Measurements from ENCODE around the gene MKNK1. TPM values are rescaled to one million over a fixed set of nuclear protein-coding genes. Genes with fewer than 3 reads are reported as not detected.
"Not testable (repeated sequence)": the region's sequence is repeated elsewhere in the genome, so short reads cannot be mapped to it uniquely, and the experiment has no call there.

Gene MKNK1
- 8.9 and 15.5 TPM in 2 replicates for total RNA-seq (2014; rRNA removed; shearing (Covaris generic))
- polyA plus RNA-seq (2016; fragmentation: Nextera tagmentation; extraction: Ambion mirVana) = 10.0 and 16.1 TPM in 2 replicates

DNA sequence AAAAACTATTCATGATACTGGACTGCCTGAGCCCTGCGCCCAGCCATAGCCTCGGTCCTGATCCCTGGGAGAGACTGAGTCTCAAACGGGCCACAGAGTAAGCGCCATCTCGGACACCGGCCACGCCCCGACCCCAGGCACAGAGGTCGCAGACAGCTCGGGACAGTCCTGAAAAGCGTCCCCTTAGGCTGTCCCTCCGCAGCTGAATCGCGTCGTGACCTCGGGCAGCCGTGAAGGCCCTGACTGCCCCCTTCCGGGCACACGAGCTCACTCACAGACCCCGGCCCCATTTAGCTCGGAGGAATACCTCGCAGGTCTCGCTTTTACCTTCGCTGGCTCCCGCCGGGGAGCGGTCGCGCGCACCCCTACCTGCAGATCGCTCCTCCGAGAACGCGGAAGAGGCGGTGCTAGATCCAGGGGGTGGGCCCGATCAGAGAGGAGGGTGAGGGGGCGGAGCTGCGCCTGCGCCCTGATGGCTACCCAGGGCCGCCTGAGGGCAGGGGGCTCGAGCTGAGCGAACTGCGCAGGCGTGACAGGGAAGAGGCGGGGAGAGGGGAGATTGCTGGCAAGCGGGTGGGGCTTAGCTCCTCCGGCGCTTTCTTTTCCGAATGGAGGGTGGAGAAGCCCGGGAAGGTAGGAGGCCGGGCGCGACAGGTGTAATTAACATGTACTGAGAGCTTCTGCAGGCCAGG, at the start of gene MKNK1:
TSS of gene MKNK1 (minus strand) at position 411 of the 692 bp plus-strand sequence. CDS start 20,941 bp downstream, outside the sequence.
- in situ Hi-C loops (cut with MboI) = no loop called here
- 1 to 2% methylated on average over 46 to 53 of the region's 53 CpGs for WGBS, 2 experiments (ENCODE audit: low coverage in 1 of 2, low lambda C conversion rate in 2 of 2, missing lambda C conversion rate in 2 of 2)
- Histone ChIP-seq H2AFZ (peak within 1 kb of the TSS; percentile 96), H4K20me1 (ENCODE audit: insufficient read depth) (no peaks in the 10 kb centered on the region), H3F3A (ENCODE audit: insufficient read depth) (no peaks in the 10 kb centered on the region; the same call in none of the 2 replicates), H3K9me2 (ENCODE audit: insufficient read depth) (no peaks in the 10 kb centered on the region), H3K4me2 (ENCODE audit: unreplicated experiment) (peak within 1 kb of the TSS; percentile 91), H3K79me2 (ENCODE audit: insufficient read depth) (peaks cover 11% of the 10 kb centered on the region; the same call in 1 of the 2 replicates), H3K9ac (peak within 1 kb of the TSS; percentile 80), H3K9me3 (ENCODE audit: low read depth) (no peaks in the 10 kb centered on the region), H3K36me3 (ENCODE audit: low read depth) (no peaks in the 10 kb centered on the region), H3K27ac (no peak within 1 kb of the TSS), H3K27me3 (replicated peaks; ENCODE audit: insufficient read depth) (no peaks in the 10 kb centered on the region), H3K4me3 (peak within 1 kb of the TSS; percentile 92), H3K4me1 (ENCODE audit: insufficient read depth) (0 out of 2 replicates have a peak, but pooled peaks cover 3% of the 10 kb centered on the region)
- TF ChIP-seq EZH2phosphoT487 (IDR thresholded peaks at IDR 0.05; ENCODE audit: insufficient read depth, low read depth) (no peak), EZH2 (IDR thresholded peaks at IDR 0.05; ENCODE audit: insufficient read depth, poor library complexity, severe bottlenecking) (no peak)
- peak; percentile 93 for DNase-seq

DNA sequence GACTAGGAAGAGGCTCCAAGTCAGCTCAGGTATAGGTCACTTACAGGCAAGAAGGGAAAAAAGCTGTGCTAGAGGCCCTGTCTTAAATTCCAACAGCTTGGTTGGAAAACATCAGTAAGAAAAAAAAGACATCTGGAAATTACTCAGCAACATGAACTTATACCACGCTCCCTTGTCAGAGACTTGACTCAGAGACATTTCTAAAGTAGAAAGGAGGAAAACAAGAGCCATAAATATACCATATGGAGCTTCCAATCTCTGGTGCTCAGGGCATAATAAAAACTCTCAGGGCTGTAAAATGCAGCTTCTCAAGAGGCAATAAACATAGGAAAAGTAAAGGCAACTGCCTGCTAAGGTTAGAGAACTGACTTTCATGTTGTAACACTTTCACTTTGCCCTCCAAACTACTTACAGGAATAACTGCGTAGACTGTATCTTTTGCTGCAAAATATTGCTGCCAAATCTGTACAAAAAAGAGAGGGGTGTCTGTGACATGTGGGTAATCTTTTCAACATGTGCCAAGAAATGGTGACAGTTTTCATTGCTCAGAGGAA, 49.4 kb upstream of the MKNK1 start:
- Histone ChIP-seq H3K4me2 (ENCODE audit: unreplicated experiment) (peak overlapping the region; percentile 79), H3K4me3 (peak overlapping the region; percentile 53), H2AFZ (peak overlapping the region; percentile 57), H3K9me3 (ENCODE audit: low read depth) (peaks cover 3% of the 10 kb centered on the region), H3K36me3 (ENCODE audit: low read depth) (peaks cover 29% of the 10 kb centered on the region), H3K9ac (peak overlapping the region; percentile 41), H3K4me1 (ENCODE audit: insufficient read depth) (0 out of 2 replicates have a peak, but pooled peaks cover 8% of the 10 kb centered on the region), H3F3A (ENCODE audit: insufficient read depth) (peaks cover 7% of the 10 kb centered on the region), H3K9me2 (ENCODE audit: insufficient read depth) (no peaks in the 10 kb centered on the region), H3K27me3 (replicated peaks; ENCODE audit: insufficient read depth) (no peaks in the 10 kb centered on the region), H3K27ac (peak overlapping the region; percentile 49), H4K20me1 (ENCODE audit: insufficient read depth) (no peaks in the 10 kb centered on the region), H3K79me2 (ENCODE audit: insufficient read depth) (no peaks in the 10 kb centered on the region)
- in situ Hi-C loops (cut with MboI) = no loop called here
- WGBS, 2 experiments (ENCODE audit: low coverage in 1 of 2, low lambda C conversion rate in 2 of 2, missing lambda C conversion rate in 2 of 2) = 31 to 42% methylated on average over 2 of the region's 2 CpGs
- no peak for TF ChIP-seq EZH2 (IDR thresholded peaks at IDR 0.05; ENCODE audit: insufficient read depth, poor library complexity, severe bottlenecking)
- TF ChIP-seq EZH2phosphoT487 (IDR thresholded peaks at IDR 0.05; ENCODE audit: insufficient read depth, low read depth) = no peak
- DNase-seq = peak; percentile 67

DNA sequence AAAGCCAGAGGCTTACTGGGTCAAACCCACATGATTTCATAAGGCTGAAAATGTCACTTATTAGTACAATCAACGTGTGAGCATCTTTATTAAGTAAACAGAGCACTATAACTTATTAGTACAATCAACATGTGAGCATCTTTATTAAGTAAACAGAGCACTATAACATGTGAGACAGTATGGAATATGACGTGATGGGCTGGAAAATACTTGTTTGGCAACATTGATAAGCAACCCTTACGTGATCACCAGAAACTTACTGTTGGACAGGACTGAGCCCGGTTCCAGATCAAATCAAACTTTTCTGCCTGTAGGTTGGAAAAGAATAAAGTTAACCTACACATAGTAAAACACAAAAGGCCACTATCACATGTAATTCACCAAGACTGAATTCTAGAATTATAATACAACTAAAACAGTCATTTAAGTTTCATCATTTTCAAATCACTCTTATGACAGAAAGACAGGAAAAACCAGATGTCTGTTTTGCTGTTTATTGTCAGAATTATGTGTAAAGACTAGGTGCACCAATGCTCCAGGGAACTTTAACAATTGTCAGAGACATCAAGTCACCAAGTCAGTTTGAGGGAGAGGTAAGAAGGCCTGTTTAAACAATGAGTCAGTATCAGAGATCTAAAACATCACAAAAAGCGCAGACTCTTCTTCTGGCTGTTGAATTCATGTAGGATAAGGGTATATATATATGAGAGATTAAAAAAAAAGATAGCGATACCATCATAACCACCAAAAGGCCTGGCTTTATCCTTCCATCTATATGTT, 48.4 kb upstream of the MKNK1 start:
- Histone ChIP-seq H3K36me3 (ENCODE audit: low read depth) (peaks cover 29% of the 10 kb centered on the region), H3F3A (ENCODE audit: insufficient read depth) (peaks cover 10% of the 10 kb centered on the region), H3K4me3 (no peak overlapping the region), H3K27me3 (replicated peaks; ENCODE audit: insufficient read depth) (no peaks in the 10 kb centered on the region), H3K4me1 (ENCODE audit: insufficient read depth) (peaks cover 8% of the 10 kb centered on the region; the same call in 1 of the 2 replicates), H3K27ac (no peak overlapping the region), H3K79me2 (ENCODE audit: insufficient read depth) (no peaks in the 10 kb centered on the region), H3K9me2 (ENCODE audit: insufficient read depth) (no peaks in the 10 kb centered on the region), H4K20me1 (ENCODE audit: insufficient read depth) (no peaks in the 10 kb centered on the region), H2AFZ (no peak overlapping the region), H3K4me2 (ENCODE audit: unreplicated experiment) (no peak overlapping the region), H3K9me3 (ENCODE audit: low read depth) (peaks cover 3% of the 10 kb centered on the region), H3K9ac (no peak overlapping the region)
- no peak for DNase-seq
- no peak for TF ChIP-seq EZH2phosphoT487 (IDR thresholded peaks at IDR 0.05; ENCODE audit: insufficient read depth, low read depth)
- no peak for TF ChIP-seq EZH2 (IDR thresholded peaks at IDR 0.05; ENCODE audit: insufficient read depth, poor library complexity, severe bottlenecking)
- WGBS, 2 experiments (ENCODE audit: low coverage in 1 of 2, low lambda C conversion rate in 2 of 2, missing lambda C conversion rate in 2 of 2) = 69 to 73% methylated on average over 6 of the region's 6 CpGs
- in situ Hi-C loops (cut with MboI) = no loop called here

DNA sequence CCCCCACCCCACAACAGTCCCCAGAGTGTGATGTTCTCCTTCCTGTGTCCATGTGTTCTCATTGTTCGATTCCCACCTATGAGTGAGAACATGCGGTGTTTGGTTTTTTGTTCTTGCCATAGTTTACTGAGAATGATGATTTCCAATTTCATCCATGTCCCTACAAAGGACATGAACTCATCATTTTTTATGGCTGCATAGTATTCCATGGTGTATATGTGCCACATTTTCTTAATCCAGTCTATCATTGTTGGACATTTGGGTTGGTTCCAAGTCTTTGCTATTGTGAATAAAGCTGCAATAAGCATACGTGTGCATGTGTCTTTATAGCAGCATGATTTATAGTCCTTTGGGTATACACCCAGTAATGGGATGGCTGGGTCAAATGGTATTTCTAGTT, 47.1 kb upstream of the MKNK1 start:
- H2AFZ ChIP-seq; H3K9me2 ChIP-seq (ENCODE audit: insufficient read depth); H3K27ac ChIP-seq; H4K20me1 ChIP-seq (ENCODE audit: insufficient read depth); DNase-seq; H3K4me3 ChIP-seq; H3K4me2 ChIP-seq (ENCODE audit: unreplicated experiment); H3K9ac ChIP-seq; H3K27me3 ChIP-seq (replicated peaks; ENCODE audit: insufficient read depth); in situ Hi-C loops (cut with MboI); H3K9me3 ChIP-seq (ENCODE audit: low read depth); H3K79me2 ChIP-seq (ENCODE audit: insufficient read depth): not testable (repeated sequence)
- H3F3A ChIP-seq (ENCODE audit: insufficient read depth) = peaks cover 23% of the 10 kb centered on the region
- WGBS, 2 experiments (ENCODE audit: low coverage in 1 of 2, low lambda C conversion rate in 2 of 2, missing lambda C conversion rate in 2 of 2) = 99 to 100% methylated on average over 3 of the region's 3 CpGs
- H3K4me1 ChIP-seq (ENCODE audit: insufficient read depth) = peaks cover 22% of the 10 kb centered on the region
- H3K36me3 ChIP-seq (ENCODE audit: low read depth) = peaks cover 24% of the 10 kb centered on the region
